Hepatocyte (in vitro differentiated cells): ENCODE measurements around the gene AEBP1. TPM values are rescaled to one million over a fixed set of nuclear protein-coding genes. Genes with fewer than 3 reads are reported as not detected.

Experiments
- DNase-seq: peaks from one replicate; pipeline ENCODE4 v3.0.0-alpha.2; 2016; ENCODE audit warnings: low spot score
- H2AFZ ChIP-seq: fragments of 200-600 bp; sonication (generic); 2 replicates; pipeline ENCODE4 v1.6.0; 2016; ENCODE audit warnings: antibody characterized with exemption, mild to moderate bottlenecking
- H3K27ac ChIP-seq: fragments of 200-600 bp; sonication (generic); 2 replicates; pipeline ENCODE4 v1.5.1; 2016; ENCODE audit warnings: mild to moderate bottlenecking
- H3K27me3 ChIP-seq: fragments of 200-600 bp; sonication (generic); 2 replicates; pipeline ENCODE4 v1.6.1; 2016
- H3K36me3 ChIP-seq: fragments of 200-600 bp; sonication (generic); replicated peaks from 2 replicates; pipeline ENCODE4 v1.5.1; 2016; ENCODE audit warnings: low read depth; ENCODE audit not compliant: insufficient read depth
- H3K4me1 ChIP-seq: fragments of 200-600 bp; sonication (generic); 2 replicates; pipeline ENCODE4 v1.5.1; 2016; ENCODE audit warnings: mild to moderate bottlenecking, moderate library complexity; ENCODE audit not compliant: insufficient read depth
- H3K4me2 ChIP-seq: fragments of 200-600 bp; sonication (generic); 2 replicates; pipeline ENCODE4 v1.6.0; 2016
- H3K4me3 ChIP-seq: fragments of 200-600 bp; sonication (generic); 2 replicates; pipeline ENCODE4 v1.5.1; 2016; ENCODE audit warnings: mild to moderate bottlenecking
- H3K79me2 ChIP-seq: fragments of 200-600 bp; sonication (generic); 2 replicates; pipeline ENCODE4 v1.6.0; 2017; ENCODE audit warnings: mild to moderate bottlenecking
- H3K9me2 ChIP-seq: fragments of 200-600 bp; sonication (generic); replicated peaks from 2 replicates; pipeline ENCODE4 v1.6.0; 2017; ENCODE audit warnings: mild to moderate bottlenecking; ENCODE audit not compliant: insufficient read depth
- H3K9me3 ChIP-seq: fragments of 200-600 bp; sonication (generic); 2 replicates; pipeline ENCODE4 v1.5.1; 2016; ENCODE audit warnings: low read depth, mild to moderate bottlenecking
- H4K20me1 ChIP-seq: fragments of 200-600 bp; sonication (generic); 2 replicates; pipeline ENCODE4 v1.6.0; 2016; ENCODE audit warnings: mild to moderate bottlenecking; ENCODE audit not compliant: insufficient read depth, poor library complexity, severe bottlenecking
- EZH2 ChIP-seq: fragments of 200-600 bp; sonication (generic); IDR thresholded peaks from 2 replicates; pipeline ENCODE4 v1.6.1; 2016; ENCODE audit warnings: antibody characterized with exemption, mild to moderate bottlenecking, borderline replicate concordance
- EZH2phosphoT487 ChIP-seq: fragments of 200-600 bp; sonication (generic); IDR thresholded peaks from one replicate; pipeline ENCODE4 v1.6.1; 2018; ENCODE audit warnings: antibody characterized with exemption, mild to moderate bottlenecking, low read depth, moderate library complexity; ENCODE audit not compliant: unreplicated experiment, severe bottlenecking
- WGBS: methylation state at CpG from one replicate; pipeline ENCODE4 v1.1.6; 2016; ENCODE audit warnings: low lambda C conversion rate; ENCODE audit errors: missing lambda C conversion rate; 5-methylcytosine and 5-hydroxymethylcytosine counted together
- polyA plus RNA-seq: library from polyadenylated mRNA; unstranded; fragments of >200 nt; fragmentation: Nextera tagmentation; extraction: Ambion mirVana; gene quantifications from 2 replicates; pipeline ENCODE4 v1.2.1, GENCODE V29; 2016
- total RNA-seq: library from RNA; depleted of rRNA; stranded (reverse); fragments of >200 nt; gene quantifications from 2 replicates; pipeline ENCODE4 v1.2.3, GENCODE V29; 2014
- TF ChIP-seq, protein P1 (sequence below): fragments of 200-600 bp; sonication (generic); IDR thresholded peaks from 2 replicates; pipeline ENCODE4 v1.5.1; 2016; ENCODE audit warnings: antibody characterized with exemption, mild to moderate bottlenecking; ENCODE audit not compliant: poor library complexity

AEBP1 gene
- total and polyA plus RNA-seq, 2 experiments from 2014 or later = 26.7 to 108 TPM

DNA sequence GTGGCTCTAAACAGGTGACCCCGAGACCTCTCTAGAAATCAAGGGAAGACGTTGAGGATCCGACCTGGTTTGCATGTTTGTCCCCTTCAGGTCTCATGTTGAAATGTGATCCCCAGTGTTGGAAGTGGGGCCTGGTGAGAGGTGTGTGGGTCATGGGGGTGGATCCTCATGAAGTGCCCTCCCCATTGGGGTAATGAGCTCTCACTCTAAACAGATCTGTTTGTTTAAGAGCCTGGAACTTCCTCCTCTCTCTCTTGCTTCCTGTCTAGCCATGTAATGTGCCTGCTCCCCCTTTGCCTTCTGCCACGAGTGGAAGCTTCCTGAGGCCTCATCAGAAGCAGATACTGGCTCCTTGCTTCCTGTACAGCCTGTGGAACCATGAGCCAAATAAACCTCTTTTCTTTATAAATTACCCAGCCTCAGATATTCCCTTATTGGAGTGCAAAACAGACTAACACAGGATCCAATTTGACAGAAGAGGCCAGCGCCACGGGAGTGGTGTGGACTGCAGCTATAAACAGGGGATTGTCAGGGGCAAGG, 11.0 kb upstream of the AEBP1 start:
- 81% methylated on average over 6 of the region's 6 CpGs for WGBS
- Histone ChIP-seq H4K20me1 (no peaks in the 10 kb centered on the region), H3K9me2 (no peaks in the 10 kb centered on the region), H3K36me3 (no peaks in the 10 kb centered on the region), H3K79me2 (no peaks in the 10 kb centered on the region), H3K27ac (no peak overlapping the region), H3K4me3 (no peak overlapping the region), H3K9me3 (no peaks in the 10 kb centered on the region), H3K27me3 (no peaks in the 10 kb centered on the region), H3K4me2 (no peak overlapping the region), H2AFZ (no peak overlapping the region), H3K4me1 (peaks cover 8% of the 10 kb centered on the region)
- DNase-seq = no peak
- TF ChIP-seq, protein P1, sequence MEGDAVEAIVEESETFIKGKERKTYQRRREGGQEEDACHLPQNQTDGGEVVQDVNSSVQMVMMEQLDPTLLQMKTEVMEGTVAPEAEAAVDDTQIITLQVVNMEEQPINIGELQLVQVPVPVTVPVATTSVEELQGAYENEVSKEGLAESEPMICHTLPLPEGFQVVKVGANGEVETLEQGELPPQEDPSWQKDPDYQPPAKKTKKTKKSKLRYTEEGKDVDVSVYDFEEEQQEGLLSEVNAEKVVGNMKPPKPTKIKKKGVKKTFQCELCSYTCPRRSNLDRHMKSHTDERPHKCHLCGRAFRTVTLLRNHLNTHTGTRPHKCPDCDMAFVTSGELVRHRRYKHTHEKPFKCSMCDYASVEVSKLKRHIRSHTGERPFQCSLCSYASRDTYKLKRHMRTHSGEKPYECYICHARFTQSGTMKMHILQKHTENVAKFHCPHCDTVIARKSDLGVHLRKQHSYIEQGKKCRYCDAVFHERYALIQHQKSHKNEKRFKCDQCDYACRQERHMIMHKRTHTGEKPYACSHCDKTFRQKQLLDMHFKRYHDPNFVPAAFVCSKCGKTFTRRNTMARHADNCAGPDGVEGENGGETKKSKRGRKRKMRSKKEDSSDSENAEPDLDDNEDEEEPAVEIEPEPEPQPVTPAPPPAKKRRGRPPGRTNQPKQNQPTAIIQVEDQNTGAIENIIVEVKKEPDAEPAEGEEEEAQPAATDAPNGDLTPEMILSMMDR = no peak
- TF ChIP-seq EZH2 (no peak), EZH2phosphoT487 (no peak)

DNA sequence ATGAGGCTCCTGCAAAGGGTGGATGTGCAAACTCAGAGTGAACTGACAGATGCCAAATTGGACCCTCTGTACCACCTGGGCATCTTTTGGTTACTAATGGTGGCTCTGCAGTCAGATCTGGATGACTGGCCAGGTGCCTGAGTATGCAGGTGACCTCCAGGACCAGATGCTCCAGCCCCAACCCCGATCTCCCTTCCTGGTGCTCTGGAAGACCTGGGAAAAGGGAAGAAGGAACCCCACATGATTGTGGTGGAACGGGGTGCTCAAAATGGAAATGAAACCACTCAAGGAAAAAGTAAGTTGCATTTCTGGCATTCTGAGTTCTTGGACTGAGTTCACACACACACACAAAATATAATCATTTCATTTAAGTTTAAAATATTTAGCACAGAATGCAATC, 9.8 kb upstream of the AEBP1 start:
- Histone ChIP-seq H3K9me2 (no peaks in the 10 kb centered on the region), H2AFZ (no peak overlapping the region), H3K36me3 (no peaks in the 10 kb centered on the region), H3K27me3 (no peaks in the 10 kb centered on the region), H3K27ac (peak overlapping the region; percentile 44), H3K4me3 (no peak overlapping the region), H3K9me3 (no peaks in the 10 kb centered on the region), H4K20me1 (no peaks in the 10 kb centered on the region), H3K4me2 (no peak overlapping the region), H3K4me1 (peaks cover 5% of the 10 kb centered on the region), H3K79me2 (no peaks in the 10 kb centered on the region)
- no peak for TF ChIP-seq EZH2phosphoT487
- no peak for TF ChIP-seq EZH2
- TF ChIP-seq, protein P1 = no peak
- no peak for DNase-seq
- WGBS = 70% methylated on average over 2 of the region's 2 CpGs

DNA sequence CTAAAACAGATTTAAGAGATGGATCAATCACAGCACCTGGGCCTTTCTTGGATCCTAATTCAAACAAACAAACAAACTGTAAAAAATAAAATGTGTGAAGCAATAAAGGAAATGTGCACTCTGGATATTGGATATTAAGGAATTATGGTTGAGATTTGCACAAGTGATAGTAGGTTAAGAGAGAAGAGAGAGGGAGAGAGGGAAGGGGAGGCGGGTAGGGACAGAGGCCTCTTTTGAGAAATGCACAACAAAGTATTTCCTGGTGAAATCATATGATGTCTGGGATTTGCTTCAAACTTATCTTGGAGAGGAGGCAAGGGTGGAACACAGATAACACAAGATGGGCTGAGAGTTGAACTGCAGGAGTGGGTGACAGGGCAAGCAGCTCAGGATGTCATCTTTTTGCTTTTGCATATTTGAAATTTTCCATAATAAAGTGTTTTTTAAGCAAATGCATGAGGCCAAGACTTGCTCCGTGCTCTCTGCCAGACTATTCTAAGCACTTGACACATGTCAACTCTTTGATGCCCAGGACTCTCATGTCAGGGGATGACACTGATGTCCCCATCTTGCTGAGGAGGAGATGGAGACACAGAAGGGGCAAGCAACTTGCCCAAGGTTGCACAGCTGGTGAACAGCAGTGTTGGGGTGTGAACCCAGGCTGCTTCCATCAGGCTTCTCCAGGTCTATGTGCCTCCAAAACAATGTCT, 9.1 kb upstream of the AEBP1 start:
- no peak for DNase-seq
- no peak overlapping the region for H2AFZ ChIP-seq
- peaks cover 5% of the 10 kb centered on the region for H3K4me1 ChIP-seq
- no peaks in the 10 kb centered on the region for H3K9me2 ChIP-seq
- H3K4me3 ChIP-seq = no peak overlapping the region
- 47% methylated on average over 2 of the region's 2 CpGs for WGBS
- no peak overlapping the region for H3K4me2 ChIP-seq
- H3K27me3 ChIP-seq = no peaks in the 10 kb centered on the region
- H3K36me3 ChIP-seq = no peaks in the 10 kb centered on the region
- H3K27ac ChIP-seq = peak overlapping the region; percentile 44
- H3K9me3 ChIP-seq = no peaks in the 10 kb centered on the region
- no peaks in the 10 kb centered on the region for H3K79me2 ChIP-seq
- no peaks in the 10 kb centered on the region for H4K20me1 ChIP-seq
- TF ChIP-seq EZH2phosphoT487 (no peak), EZH2 (no peak)
- TF ChIP-seq, protein P1 = no peak
